Retinal pigment epithelial cell (primary cell): ENCODE results near the gene RBM34.

ENCODE experiments used
- DNase-seq: peaks from one replicate; pipeline ENCODE4 v3.0.0-alpha.2; 2010; ENCODE audit warnings: low read depth
- H3K4me3 ChIP-seq: 2 replicates; pipeline ENCODE4 v1.5.1; 2011; ENCODE audit warnings: mild to moderate bottlenecking, low read length, control low read depth, moderate library complexity
- TF ChIP-seq, protein P1 (sequence below): conservative IDR thresholded peaks from 2 replicates; pipeline ENCODE4 v1.5.1; 2011; ENCODE audit warnings: low read depth, low read length, control low read depth, inconsistent platforms

Gene RBM34

DNA sequence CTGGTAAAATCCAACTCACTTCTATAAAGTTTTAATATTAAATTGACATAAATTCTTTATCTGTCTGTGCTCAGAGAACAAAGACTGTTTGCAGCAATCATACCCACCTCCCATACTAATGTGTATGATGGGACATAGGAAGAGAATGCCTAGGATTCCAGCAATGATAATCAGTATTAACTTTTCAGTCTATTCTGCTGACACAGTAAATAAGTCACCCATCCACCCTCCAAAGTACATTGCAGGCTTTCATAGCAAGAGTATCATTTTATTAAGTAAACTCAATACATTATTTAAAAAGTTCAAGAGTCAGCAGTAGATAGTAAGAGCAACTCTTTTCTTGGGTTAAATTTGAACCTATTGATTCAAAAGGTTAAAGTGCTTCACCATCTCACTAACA is 8.8 kb downstream of the RBM34 start:
- no peak for DNase-seq
- TF ChIP-seq, protein P1, sequence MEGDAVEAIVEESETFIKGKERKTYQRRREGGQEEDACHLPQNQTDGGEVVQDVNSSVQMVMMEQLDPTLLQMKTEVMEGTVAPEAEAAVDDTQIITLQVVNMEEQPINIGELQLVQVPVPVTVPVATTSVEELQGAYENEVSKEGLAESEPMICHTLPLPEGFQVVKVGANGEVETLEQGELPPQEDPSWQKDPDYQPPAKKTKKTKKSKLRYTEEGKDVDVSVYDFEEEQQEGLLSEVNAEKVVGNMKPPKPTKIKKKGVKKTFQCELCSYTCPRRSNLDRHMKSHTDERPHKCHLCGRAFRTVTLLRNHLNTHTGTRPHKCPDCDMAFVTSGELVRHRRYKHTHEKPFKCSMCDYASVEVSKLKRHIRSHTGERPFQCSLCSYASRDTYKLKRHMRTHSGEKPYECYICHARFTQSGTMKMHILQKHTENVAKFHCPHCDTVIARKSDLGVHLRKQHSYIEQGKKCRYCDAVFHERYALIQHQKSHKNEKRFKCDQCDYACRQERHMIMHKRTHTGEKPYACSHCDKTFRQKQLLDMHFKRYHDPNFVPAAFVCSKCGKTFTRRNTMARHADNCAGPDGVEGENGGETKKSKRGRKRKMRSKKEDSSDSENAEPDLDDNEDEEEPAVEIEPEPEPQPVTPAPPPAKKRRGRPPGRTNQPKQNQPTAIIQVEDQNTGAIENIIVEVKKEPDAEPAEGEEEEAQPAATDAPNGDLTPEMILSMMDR, result no peak
- H3K4me3 ChIP-seq, result no peak overlapping the region

DNA sequence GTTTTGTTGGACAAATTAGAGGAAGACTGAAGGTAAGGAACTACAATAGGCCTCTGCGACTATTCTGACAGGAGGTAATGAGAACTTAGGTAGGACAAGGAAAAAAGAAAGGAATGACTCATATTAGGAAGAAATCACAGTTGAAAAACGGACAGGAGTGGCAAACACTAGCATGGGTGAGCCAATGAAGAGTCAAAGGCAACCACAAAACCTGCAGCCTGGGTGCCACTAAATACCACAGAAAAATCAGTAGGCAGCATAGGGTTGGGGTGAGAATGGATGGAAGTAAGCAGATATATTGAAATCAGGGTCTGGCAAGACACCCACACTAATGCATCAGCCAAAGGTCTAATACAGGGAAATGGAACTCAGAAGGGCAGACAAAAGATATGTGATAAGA is 10.0 kb downstream of the RBM34 start:
- TF ChIP-seq, protein P1, result no peak
- no peak overlapping the region for H3K4me3 ChIP-seq
- no peak for DNase-seq

DNA sequence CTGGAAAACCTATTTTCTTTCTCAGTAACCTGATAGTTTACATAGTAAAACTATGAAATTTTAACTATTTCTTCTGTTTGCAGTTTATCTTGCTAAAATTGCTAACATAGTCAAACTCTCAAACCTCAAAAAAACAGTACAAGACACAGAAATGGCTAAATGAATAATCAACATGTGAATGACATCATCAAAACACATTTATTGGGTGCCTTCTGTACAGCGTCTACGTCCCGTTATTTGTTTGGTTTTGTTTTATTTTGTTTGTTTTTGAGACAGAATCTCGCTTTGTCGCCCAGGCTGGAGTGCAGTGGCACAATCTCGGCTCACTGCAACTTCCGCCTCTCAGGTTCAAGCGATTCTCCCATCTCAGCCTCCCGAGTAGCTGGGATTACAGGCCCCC is 11.2 kb downstream of the RBM34 start:
- TF ChIP-seq, protein P1, result no peak
- no peak for DNase-seq
- no peak overlapping the region for H3K4me3 ChIP-seq

DNA sequence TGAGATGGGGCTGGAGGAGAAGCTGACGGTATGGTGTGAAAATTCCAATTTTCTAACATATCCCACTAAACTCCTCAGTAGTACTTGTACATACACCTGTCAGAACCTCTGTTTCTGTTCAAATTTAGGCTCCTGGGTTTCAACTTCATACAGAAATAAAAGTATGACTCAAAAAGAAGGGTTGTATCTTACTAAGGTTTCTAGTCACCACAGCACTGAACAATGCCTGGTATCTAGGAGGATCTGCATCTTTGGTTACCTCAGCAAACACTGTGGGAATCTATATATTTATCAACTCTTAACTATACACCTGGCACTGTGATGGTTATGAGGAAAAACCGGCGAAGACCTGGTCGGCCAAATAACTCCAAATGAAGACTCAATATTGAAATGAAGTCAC is 13.8 kb downstream of the RBM34 start:
- TF ChIP-seq, protein P1, result no peak
- DNase-seq, result no peak
- no peak overlapping the region for H3K4me3 ChIP-seq

DNA sequence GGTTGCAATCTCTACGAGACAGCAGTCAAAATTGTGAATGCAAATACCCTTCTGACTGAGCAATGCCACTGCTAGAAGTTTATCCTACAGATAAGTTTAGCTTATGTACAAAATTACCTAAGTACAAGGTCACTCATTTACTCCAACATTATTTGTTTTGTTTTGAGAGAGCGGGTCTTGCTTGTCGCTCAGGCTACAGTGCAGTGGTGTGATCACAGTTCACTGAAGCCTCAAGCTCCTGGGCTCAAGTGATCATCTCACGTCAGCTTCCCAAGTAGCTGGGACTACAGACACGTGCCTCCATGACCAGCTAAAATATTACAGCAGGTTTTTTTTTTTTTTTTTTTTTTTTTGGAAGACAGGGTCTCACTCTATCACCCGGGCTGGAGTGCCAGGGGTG is 15.4 kb downstream of the RBM34 start:
- no peak for DNase-seq
- TF ChIP-seq, protein P1, result no peak
- H3K4me3 ChIP-seq, result no peak overlapping the region

DNA sequence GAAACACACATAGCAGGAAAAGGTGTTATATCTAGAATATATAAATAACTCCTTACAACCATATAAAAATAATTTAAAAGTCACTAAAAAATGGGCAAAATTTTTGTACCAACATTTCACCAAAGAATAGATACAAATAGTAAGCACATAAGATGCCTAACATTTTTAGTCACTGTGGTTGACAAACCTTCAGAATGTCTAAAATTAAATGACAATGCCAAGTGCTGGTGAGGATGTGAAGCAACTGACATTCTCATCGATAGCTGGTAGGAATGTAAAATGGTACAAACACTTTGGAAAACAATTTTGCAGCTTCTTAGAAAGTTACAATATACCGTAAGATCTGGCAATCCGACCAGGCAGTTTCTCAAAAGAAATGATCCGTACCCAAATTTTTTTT is 18.1 kb downstream of the RBM34 start:
- H3K4me3 ChIP-seq, result no peak overlapping the region
- TF ChIP-seq, protein P1, result no peak
- DNase-seq, result no peak

DNA sequence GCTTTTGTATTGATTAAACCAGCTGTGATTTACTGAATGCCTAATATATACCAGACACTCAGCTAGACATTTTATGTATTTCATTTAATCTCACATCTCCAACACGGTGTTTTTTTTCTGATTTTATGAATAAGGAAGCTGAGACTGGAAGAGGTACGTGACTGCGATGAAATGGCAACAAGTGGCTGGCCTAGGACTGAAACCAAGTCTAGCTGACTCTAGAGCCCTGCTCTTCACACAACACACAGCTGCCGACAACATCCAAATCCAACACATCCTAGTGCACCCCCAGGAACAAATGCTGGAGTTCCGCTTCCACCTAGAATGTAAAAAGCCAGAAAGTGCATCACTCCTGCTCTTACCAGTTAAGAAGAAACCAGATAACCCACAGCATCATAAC is 21.7 kb downstream of the RBM34 start:
- no peak overlapping the region for H3K4me3 ChIP-seq
- TF ChIP-seq, protein P1, result no peak
- DNase-seq, result no peak
